ENCODE data around the gene PTPRH.

DNA sequence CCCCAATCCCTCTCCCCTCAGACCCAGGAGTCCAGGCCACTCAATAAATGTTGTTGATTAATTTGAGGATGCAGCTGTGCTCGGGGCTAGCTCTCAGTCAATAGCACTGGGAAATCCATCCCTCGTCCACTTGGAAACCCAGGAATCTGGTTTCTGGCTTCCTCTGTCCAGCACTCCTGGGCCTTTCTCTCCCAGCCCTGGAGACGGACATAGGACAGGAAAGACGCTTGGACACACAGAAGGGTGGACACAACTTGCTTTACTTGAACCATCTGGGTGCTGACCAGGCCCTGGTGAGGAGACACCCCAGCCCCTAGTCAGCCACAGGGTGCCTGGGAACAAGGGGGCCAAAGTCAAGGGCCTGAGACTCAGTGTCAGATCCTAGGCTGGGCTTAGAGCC lies 50.9 kb downstream of the PTPRH start:
- TF ChIP-seq CTCF (IDR thresholded peaks at IDR 0.05) (no peak), ZFX (IDR thresholded peaks at IDR 0.05; ENCODE audit: borderline replicate concordance) (no peak)
